ENCODE measurements around the gene ADAMTS17. TPM values are rescaled to one million over a fixed set of nuclear protein-coding genes. Genes with fewer than 3 reads are reported as not detected.

The ADAMTS17 gene
- total RNA-seq, 1 experiment from 2014 or later = 0.15 TPM

DNA sequence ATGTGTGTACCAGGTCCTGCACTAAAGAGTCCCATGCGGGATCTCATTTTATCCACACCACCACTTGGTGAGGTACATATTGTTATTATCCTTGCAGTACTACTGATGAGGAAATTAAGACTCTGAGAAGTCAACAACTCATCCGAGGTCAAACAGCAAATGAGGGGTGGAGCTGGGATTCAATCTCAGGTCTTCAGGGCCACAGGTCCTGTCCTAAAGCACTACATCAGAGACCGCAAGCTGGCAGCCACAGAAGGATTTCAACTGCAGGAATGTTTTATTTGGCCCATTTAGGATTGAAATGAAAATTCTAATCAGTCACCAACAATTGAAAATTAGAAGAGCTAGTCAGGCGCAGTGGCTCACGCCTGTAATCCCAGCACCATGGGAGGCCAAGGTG, 131.4 kb downstream of the ADAMTS17 start:
- H3K9me3 ChIP-seq (ENCODE audit: low read depth, low read length, poor library complexity, severe bottlenecking) = no peaks in the 10 kb centered on the region
- TF ChIP-seq, protein P1, sequence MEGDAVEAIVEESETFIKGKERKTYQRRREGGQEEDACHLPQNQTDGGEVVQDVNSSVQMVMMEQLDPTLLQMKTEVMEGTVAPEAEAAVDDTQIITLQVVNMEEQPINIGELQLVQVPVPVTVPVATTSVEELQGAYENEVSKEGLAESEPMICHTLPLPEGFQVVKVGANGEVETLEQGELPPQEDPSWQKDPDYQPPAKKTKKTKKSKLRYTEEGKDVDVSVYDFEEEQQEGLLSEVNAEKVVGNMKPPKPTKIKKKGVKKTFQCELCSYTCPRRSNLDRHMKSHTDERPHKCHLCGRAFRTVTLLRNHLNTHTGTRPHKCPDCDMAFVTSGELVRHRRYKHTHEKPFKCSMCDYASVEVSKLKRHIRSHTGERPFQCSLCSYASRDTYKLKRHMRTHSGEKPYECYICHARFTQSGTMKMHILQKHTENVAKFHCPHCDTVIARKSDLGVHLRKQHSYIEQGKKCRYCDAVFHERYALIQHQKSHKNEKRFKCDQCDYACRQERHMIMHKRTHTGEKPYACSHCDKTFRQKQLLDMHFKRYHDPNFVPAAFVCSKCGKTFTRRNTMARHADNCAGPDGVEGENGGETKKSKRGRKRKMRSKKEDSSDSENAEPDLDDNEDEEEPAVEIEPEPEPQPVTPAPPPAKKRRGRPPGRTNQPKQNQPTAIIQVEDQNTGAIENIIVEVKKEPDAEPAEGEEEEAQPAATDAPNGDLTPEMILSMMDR (conservative IDR thresholded peaks at IDR 0.05; ENCODE audit: low read depth, low read length) = no peak
- TF ChIP-seq EZH2 (IDR thresholded peaks at IDR 0.05; ENCODE audit: borderline replicate concordance, low read depth, low read length, poor library complexity, severe bottlenecking) = no peak
- no TSS peak for BruUV-seq (replicated peaks)
- no peaks in the 10 kb centered on the region for H3K36me3 ChIP-seq (ENCODE audit: insufficient read depth, low read length, poor library complexity, severe bottlenecking)
- no peak overlapping the region for H3K27ac ChIP-seq (ENCODE audit: low read depth, low read length, poor library complexity, severe bottlenecking)
- no peak overlapping the region for H3K4me3 ChIP-seq (ENCODE audit: low read depth, low read length, poor library complexity, severe bottlenecking)
- H3K27me3 ChIP-seq (replicated peaks; ENCODE audit: insufficient read depth, low read depth, low read length, poor library complexity) = no peaks in the 10 kb centered on the region
- CTCF ChIA-PET = no interaction called here
- DNase-seq (ENCODE audit: low spot score) = no peak
- intact Hi-C loops (cut with micrococcal nuclease; ENCODE audit: unreplicated experiment) = no loop called here
- POLR2A ChIA-PET (ENCODE audit: low non-redundant PET) = no interaction called here
- H3K4me1 ChIP-seq (ENCODE audit: insufficient read depth, low read length, poor library complexity, severe bottlenecking) = no peaks in the 10 kb centered on the region

DNA sequence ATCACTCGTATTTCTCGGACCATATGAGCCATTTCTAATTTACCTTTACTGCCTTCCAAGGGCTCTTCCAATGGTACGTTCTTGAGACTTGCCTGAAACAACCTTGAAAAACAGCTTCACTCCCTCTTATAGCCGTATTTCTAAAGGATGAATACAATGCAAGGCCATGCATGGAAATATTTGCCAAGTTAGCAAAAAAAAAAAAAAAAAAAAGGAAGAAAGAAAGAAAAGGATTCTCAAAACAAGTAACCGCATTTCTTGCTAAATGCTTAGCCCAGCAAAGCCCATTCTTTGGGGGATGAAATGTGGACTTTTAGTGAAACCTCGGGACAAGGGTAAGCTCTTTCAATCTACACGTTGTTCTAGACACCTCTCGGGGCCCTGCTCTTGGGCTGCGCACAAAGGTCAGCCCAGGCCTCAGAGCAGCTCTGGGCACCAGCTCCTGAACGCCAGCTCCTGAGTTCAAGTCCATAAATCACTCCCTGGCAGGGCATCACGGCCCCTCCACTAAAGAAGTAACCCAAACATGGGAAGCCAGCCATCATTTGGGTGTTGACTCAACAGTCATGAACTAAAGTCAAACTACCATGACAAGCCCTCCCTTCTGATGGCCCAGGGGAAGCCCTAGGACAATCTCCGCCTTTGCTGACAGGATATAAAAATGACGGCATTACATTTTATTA, 132.7 kb downstream of the ADAMTS17 start:
- intact Hi-C loops (cut with micrococcal nuclease; ENCODE audit: unreplicated experiment) = no loop called here
- no peak overlapping the region for H3K27ac ChIP-seq (ENCODE audit: low read depth, low read length, poor library complexity, severe bottlenecking)
- no peaks in the 10 kb centered on the region for H3K36me3 ChIP-seq (ENCODE audit: insufficient read depth, low read length, poor library complexity, severe bottlenecking)
- TF ChIP-seq, protein P1 (conservative IDR thresholded peaks at IDR 0.05; ENCODE audit: low read depth, low read length) = no peak
- no peak for TF ChIP-seq EZH2 (IDR thresholded peaks at IDR 0.05; ENCODE audit: borderline replicate concordance, low read depth, low read length, poor library complexity, severe bottlenecking)
- no peaks in the 10 kb centered on the region for H3K27me3 ChIP-seq (replicated peaks; ENCODE audit: insufficient read depth, low read depth, low read length, poor library complexity)
- POLR2A ChIA-PET (ENCODE audit: low non-redundant PET) = no interaction called here
- no peak overlapping the region for H3K4me3 ChIP-seq (ENCODE audit: low read depth, low read length, poor library complexity, severe bottlenecking)
- no peaks in the 10 kb centered on the region for H3K9me3 ChIP-seq (ENCODE audit: low read depth, low read length, poor library complexity, severe bottlenecking)
- CTCF ChIA-PET = no interaction called here
- no peaks in the 10 kb centered on the region for H3K4me1 ChIP-seq (ENCODE audit: insufficient read depth, low read length, poor library complexity, severe bottlenecking)
- DNase-seq (ENCODE audit: low spot score) = no peak
- no TSS peak for BruUV-seq (replicated peaks)

DNA sequence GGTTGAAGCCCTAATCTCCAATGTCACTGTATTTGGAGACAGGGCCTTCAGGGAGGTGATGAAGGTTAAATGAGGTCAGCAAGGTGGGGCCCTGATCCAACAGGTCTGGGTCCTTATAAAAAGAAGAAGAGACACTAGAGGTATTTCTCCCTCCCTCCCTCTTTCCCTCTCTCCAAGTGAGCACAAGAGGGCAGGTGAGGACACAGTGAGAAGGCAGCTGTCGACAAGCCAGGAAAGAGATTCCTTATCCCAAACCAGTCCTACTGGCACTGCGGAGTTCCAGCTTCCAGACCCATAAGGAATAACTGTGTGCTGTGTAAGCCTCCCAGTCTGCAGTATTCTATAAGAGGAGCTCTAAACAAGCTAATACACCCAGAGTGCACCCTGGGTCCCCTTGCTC, 134.7 kb downstream of the ADAMTS17 start:
- Histone ChIP-seq H3K27ac (ENCODE audit: low read depth, low read length, poor library complexity, severe bottlenecking) (no peak overlapping the region), H3K36me3 (ENCODE audit: insufficient read depth, low read length, poor library complexity, severe bottlenecking) (no peaks in the 10 kb centered on the region), H3K4me3 (ENCODE audit: low read depth, low read length, poor library complexity, severe bottlenecking) (no peak overlapping the region), H3K27me3 (replicated peaks; ENCODE audit: insufficient read depth, low read depth, low read length, poor library complexity) (no peaks in the 10 kb centered on the region), H3K9me3 (ENCODE audit: low read depth, low read length, poor library complexity, severe bottlenecking) (no peaks in the 10 kb centered on the region), H3K4me1 (ENCODE audit: insufficient read depth, low read length, poor library complexity, severe bottlenecking) (no peaks in the 10 kb centered on the region)
- intact Hi-C loops (cut with micrococcal nuclease; ENCODE audit: unreplicated experiment) = no loop called here
- no TSS peak for BruUV-seq (replicated peaks)
- CTCF ChIA-PET = no interaction called here
- no peak for DNase-seq (ENCODE audit: low spot score)
- TF ChIP-seq EZH2 (IDR thresholded peaks at IDR 0.05; ENCODE audit: borderline replicate concordance, low read depth, low read length, poor library complexity, severe bottlenecking) = no peak
- TF ChIP-seq, protein P1 (conservative IDR thresholded peaks at IDR 0.05; ENCODE audit: low read depth, low read length) = no peak
- POLR2A ChIA-PET (ENCODE audit: low non-redundant PET) = no interaction called here
